ENCODE results near the gene ZNF563. TPM values are rescaled to one million over a fixed set of nuclear protein-coding genes. Genes with fewer than 3 reads are reported as not detected.

The ZNF563 gene
- total RNA-seq, 1 experiment from 2014 or later, result 1.9 TPM

GRCh38 chr19:12374026-12374425, 40.6 kb upstream of the ZNF563 start:
- WGBS (ENCODE audit: extremely low coverage, insufficient read length, low lambda C conversion rate), result no CpG with 5 or more reads among the region's 1 CpG
- H3K9me3 Mint-ChIP-seq, result peaks cover 61 to 68% of the 10 kb centered on the region in 2 experiments
- H3K27ac Mint-ChIP-seq, result no peak overlapping the region

More at GRCh38 chr19:12374026-12374425, 40.6 kb upstream of the ZNF563 start:
- Histone ChIP-seq H4K8ac (replicated peaks; ENCODE audit: insufficient read length, low read depth, low read length) (no peak overlapping the region), H3K79me1 (ENCODE audit: insufficient read depth, low read depth, low read length, poor library complexity, severe bottlenecking) (no peaks in the 10 kb centered on the region), H3K4ac (ENCODE audit: low read depth, low read length) (no peak overlapping the region), H3K27ac (ENCODE audit: insufficient read length, low read depth, low read length) (no peak overlapping the region), H2BK20ac (ENCODE audit: low read depth, low read length, poor library complexity, severe bottlenecking) (no peak overlapping the region), H3K4me2 (ENCODE audit: insufficient read depth, insufficient read length, low read length) (no peak overlapping the region), H3K23ac (ENCODE audit: insufficient read length, low read depth, low read length) (no peak overlapping the region), H4K5ac (ENCODE audit: insufficient read length, low read depth, low read length) (no peak overlapping the region), H3K9me3 (ENCODE audit: control insufficient read depth, low read depth, low read length) (peaks cover 23% of the 10 kb centered on the region), H3K79me2 (ENCODE audit: insufficient read depth, low read length) (no peaks in the 10 kb centered on the region), H2BK120ac (ENCODE audit: low read depth, low read length, poor library complexity, severe bottlenecking) (no peak overlapping the region), H4K20me1 (ENCODE audit: control insufficient read depth, insufficient read depth, insufficient read length) (no peaks in the 10 kb centered on the region), H2AK5ac (ENCODE audit: insufficient read length, low read length) (no peak overlapping the region), H3K14ac (ENCODE audit: insufficient read depth, low read length) (no peak overlapping the region), H2AFZ (ENCODE audit: low read length) (no peak overlapping the region), H2BK12ac (ENCODE audit: insufficient read length, low read depth, low read length) (no peak overlapping the region), H3K18ac (ENCODE audit: insufficient read length, low read depth, low read length) (no peak overlapping the region), H3K9ac (ENCODE audit: extremely low read depth, insufficient read length, low read length) (no peak overlapping the region), H2BK5ac (ENCODE audit: insufficient read length, low read length) (no peak overlapping the region), H3K27me3 (ENCODE audit: insufficient read depth, low read length) (no peaks in the 10 kb centered on the region), H4K91ac (ENCODE audit: insufficient read length, low read depth, low read length) (no peak overlapping the region), H3K4me1 (ENCODE audit: insufficient read depth, low read length) (no peaks in the 10 kb centered on the region), H3K56ac (ENCODE audit: insufficient read length, low read depth, low read length) (no peak overlapping the region), H3K23me2 (ENCODE audit: insufficient read length, low read depth, low read length, poor library complexity, severe bottlenecking) (no peaks in the 10 kb centered on the region), H3T11ph (ENCODE audit: low read length) (no peak overlapping the region), H2BK15ac (ENCODE audit: low read depth, low read length) (no peak overlapping the region)
- DNase-seq, result no peak
- TF ChIP-seq, protein P1, sequence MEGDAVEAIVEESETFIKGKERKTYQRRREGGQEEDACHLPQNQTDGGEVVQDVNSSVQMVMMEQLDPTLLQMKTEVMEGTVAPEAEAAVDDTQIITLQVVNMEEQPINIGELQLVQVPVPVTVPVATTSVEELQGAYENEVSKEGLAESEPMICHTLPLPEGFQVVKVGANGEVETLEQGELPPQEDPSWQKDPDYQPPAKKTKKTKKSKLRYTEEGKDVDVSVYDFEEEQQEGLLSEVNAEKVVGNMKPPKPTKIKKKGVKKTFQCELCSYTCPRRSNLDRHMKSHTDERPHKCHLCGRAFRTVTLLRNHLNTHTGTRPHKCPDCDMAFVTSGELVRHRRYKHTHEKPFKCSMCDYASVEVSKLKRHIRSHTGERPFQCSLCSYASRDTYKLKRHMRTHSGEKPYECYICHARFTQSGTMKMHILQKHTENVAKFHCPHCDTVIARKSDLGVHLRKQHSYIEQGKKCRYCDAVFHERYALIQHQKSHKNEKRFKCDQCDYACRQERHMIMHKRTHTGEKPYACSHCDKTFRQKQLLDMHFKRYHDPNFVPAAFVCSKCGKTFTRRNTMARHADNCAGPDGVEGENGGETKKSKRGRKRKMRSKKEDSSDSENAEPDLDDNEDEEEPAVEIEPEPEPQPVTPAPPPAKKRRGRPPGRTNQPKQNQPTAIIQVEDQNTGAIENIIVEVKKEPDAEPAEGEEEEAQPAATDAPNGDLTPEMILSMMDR (conservative IDR thresholded peaks at IDR 0.05), result no peak
- Mint-ChIP-seq H3K4me3 (no peak overlapping the region), H3K36me3 (ENCODE audit: insufficient read depth in 1 of 3, low read depth in 3 of 3) (peaks cover 6 to 13% (median 7%) of the 10 kb centered on the region in 3 experiments; a peak in 6 of 7 replicates), H3K4me1 (no peaks in the 10 kb centered on the region), H3K27me3 (ENCODE audit: low read depth) (no peaks in the 10 kb centered on the region; the same call in none of the 2 replicates)
